CD4-positive, alpha-beta T cell treated with Interferon gamma for 1 hour (primary cell): Measurements from ENCODE around the gene CROT.

Experiments used
- DNase-seq: peaks from one replicate; pipeline ENCODE4 v3.0.0-alpha.2; 2020

CROT gene

DNA sequence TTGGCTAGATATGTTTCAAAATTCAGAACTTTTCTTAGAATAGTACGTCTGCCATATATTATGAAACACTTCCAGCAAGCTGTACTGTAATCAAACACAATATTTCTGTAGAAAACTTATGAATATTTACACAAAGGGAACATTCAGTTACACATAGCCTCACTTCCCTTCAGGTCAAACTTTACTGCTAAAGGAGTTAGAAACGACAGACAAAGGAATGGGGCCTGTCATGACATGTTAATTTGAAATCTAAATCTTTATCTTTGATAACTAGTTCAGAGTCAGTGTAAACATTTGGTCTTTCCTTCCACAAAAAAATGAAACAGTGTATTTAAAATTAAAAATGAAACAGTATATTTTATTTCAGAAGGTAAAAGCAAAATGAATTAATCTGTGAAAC is 1.0 kb upstream of the CROT start:
- no peak for DNase-seq

GRCh38 chr7:87345962-87346371 is 503 bp downstream of the CROT start:
- no peak for DNase-seq

- DNase-seq = no peak
Measured at GRCh38 chr7:87347207-87347606, 1.7 kb downstream of the CROT start.

DNA sequence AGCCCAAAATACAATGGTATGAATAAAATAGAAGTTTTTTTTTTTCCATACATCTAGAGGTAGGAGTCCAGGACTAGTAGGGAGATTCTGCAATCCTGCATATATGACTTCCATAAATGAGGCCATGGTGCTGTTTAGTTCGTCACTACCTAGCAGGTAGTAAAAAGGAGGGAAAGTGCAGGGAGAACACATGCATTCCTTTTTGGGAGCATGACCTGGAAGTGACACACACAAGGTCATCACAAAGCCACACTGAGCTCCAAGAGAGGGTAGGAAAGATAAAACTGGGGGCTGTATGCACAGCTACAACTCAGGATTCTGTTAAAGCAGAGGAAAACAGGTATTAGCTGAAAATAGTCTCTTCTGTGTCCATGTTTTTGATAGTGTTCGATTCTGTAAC is 2.2 kb downstream of the CROT start:
- DNase-seq = no peak

- DNase-seq = no peak
Measured at GRCh38 chr7:87354749-87355148, 9.3 kb downstream of the CROT start.

DNA sequence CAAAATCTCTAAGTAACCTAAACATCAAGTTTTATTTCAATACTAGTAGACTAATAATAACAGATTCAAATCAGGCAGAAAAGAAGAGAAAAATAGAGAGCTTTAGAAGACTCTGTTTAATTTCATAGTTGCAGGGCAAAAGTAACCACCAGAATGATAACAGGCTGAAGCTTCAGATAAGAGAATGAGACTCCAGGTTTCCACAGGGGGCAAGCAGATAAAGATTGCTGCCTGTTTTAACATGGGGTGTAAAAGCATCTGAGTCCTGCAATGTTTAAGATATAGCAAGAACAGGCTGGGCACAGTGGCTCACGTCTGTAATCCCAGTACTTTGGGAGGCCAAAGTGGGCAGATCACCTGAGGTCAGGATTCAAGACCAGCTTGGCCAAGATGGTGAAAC is 11.0 kb downstream of the CROT start:
- DNase-seq = no peak

- DNase-seq = no peak
Measured at GRCh38 chr7:87359366-87359765, 13.9 kb downstream of the CROT start.

DNA sequence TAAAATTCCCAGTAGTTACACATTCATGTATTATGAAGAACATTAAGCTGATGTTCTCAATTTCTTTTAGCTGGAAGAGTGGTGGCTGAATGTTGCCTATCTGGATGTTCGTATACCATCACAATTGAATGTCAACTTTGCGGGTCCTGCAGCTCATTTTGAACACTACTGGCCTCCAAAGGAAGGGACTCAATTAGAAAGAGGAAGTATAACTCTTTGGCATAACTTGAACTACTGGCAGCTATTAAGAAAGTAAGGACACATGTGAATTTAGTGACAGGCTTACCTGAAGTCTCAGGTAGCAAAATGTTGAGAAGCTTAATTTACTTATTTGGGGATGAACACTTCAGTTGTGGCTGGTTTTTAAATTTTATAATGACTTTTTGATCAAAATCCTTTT is 15.9 kb downstream of the CROT start:
- no peak for DNase-seq

DNA sequence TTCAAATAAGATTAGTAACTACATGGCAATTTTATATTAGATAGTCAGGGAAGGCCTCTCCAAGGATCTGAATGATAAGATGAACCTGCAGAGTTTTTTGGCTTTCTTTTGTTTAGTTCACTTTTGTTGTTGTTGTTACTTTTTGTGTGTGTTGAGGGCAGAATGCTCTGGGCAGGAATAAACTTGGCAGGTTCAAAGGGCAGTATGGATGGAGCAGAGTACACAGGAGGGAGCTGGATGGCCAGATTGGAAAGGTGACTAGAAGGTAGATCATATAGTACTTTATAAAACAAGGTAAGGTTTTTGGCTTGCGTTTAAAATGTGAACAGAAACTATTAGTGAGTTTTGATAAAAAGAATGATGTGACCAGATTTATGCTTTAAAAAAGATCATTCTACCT is 17.9 kb downstream of the CROT start:
- DNase-seq = no peak

- DNase-seq = no peak
Measured at GRCh38 chr7:87364246-87364645, 18.8 kb downstream of the CROT start.

DNA sequence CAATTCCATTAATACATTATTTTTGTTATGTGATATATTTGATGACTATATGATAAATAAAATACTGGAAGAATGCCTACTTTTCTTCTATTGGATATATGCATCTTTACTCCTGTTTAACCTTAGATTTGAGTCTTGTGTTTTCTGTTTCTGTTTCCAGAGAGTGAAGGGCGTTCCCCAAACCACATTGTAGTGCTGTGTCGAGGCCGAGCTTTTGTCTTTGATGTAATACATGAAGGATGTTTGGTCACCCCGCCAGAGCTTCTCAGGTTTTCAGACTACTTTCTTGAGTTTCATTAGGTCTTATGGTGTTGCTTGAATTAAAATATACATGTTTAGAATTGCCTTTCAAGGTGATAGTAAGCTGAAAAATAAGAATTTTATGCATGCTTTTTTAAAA is 23.8 kb downstream of the CROT start:
- no peak for DNase-seq

DNA sequence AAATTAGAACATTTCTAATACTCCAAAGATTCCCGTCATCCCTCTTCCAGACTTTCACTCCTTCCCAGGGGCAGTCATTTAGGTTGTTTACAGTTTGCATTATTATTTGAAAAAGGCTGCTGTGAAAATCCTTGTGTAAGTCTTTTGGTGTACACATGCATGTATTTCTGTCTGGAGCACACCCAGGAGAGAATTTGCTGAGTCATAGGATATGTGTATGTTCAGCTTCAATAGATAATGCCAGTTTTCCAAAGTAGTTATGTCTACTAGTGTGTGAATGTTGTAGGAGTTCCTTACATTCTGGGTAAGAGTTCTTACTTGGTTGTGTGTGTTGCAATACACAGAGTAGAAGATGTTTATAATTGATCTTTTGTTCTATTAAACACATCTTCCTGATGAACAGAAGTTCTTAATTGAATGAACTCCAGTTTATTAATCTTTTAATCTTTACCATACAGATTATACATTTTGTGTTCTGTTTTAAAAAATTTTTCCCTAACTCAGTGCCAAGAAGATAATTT is 25.3 kb downstream of the CROT start:
- DNase-seq = no peak

DNA sequence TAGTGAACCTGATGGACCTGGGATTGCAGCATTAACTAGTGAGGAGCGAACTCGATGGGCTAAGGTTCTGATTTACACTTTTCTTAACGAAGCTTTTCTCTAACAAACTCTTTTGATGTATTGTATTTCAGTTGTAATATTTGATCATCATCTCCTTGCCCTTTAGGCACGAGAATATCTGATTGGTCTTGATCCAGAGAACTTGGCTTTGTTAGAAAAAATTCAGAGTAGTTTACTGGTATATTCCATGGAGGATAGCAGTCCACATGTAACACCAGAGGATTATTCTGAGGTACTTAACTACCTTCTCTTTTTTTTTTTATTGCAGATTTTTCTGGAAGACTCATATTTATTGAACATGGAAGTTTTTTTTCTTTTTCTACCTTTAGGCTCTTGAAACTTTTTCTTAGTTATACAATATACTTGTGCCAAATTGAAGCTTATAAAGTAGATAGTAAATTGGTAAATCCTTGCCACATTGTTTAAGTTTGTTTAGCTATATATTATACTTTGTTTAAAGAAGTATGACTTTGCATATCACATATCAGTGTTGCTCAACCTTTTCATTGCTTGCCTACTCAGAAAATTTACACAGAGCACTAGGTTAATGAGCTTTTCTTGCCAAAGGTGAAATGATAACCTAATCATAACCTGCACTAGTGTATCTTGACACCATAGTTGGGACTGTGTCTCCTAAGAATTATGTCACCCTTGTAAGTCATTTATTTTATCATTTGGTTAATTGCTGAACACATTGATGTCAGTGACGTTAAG is 30.4 kb downstream of the CROT start:
- no peak for DNase-seq

DNA sequence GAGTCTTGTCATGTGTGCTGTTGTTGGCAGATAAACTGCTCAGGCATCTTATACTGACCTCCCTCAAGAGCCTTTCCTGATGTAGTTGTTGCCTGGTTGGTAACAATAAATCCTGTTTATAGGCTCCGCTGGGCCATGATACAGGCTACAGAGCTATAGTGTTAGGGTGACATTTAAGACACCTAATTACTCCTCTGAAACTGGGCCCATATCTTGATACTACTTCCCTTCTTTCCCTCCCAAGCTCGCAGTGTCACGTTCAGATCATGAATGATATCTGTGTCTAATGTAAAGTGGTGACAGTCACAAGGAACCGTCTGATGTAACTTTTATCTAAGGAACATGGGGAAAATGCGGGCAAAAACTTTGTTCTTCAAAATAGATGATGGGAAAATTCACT is 35.4 kb downstream of the CROT start:
- no peak for DNase-seq

DNA sequence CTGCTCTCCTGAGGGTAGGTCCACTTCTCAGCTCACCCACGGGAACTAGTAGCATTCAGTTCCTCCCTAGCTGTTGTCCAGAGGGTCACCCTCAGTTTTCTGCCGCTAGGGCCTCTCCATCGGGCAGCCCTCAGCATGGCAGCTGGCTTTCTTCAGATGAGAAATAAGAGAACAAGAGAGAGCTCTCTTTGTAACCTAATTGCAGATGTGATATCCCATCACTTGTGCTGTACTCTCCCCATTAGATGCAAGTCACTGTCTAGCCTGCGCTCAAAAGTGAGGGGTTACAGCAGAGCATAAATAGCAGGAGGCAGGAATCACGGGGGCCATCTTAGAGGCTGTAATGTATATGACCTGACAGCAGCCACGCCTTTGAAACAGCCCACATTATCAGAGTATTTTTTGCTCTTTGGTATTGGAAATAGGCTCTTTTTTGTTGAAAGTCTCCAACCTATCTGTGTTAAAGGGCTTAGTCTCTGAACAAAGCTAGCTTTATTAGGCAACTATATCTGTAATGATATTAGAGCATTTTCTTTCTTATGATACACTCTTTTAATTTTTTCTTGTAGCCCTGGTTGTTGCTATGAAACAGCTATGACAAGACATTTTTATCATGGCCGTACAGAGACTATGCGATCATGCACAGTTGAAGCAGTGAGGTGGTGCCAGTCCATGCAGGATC is 45.7 kb downstream of the CROT start:
- no peak for DNase-seq

- DNase-seq = no peak
Measured at GRCh38 chr7:87395442-87396020, 50.1 kb downstream of the CROT start.

GRCh38 chr7:87398446-87398845 is 53.0 kb downstream of the CROT start:
- DNase-seq = no peak

DNA sequence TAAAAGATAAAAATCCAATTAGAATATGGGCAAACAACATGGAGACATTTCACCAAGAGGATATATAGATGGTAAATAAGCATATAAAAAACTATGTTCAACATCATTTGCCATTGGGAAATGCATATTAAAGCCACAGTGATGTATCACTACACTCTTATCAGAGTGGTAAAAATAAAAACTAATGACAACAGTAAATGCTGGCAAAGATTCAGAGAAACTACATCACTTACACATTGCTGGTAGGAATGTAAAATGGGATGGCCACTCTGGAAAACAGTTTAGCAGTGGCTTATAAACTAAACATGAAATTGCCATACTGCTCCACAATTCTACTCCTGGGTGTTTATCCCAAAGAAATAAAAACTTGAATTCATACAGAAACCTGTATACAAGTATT is 59.2 kb downstream of the CROT start:
- no peak for DNase-seq

DNA sequence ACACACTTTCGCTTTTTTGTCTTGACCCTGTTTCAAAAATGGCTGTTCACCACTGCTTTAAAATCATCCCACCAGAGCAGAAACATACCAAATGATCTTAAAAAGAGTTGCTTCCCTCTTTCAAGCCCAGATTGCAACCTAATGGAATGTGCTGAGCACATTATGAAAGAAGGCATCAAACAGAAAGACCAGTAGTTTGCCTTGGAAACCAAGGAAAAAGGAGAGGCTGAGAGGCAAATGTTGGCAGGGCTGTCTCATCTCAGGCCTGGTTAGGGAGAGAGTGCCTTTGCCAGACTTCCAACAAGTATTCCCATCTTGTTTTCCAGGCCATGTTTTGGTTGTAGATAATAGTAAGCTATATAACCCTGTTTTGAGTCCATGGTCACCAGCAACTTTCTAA is 65.7 kb downstream of the CROT start:
- DNase-seq = no peak

DNA sequence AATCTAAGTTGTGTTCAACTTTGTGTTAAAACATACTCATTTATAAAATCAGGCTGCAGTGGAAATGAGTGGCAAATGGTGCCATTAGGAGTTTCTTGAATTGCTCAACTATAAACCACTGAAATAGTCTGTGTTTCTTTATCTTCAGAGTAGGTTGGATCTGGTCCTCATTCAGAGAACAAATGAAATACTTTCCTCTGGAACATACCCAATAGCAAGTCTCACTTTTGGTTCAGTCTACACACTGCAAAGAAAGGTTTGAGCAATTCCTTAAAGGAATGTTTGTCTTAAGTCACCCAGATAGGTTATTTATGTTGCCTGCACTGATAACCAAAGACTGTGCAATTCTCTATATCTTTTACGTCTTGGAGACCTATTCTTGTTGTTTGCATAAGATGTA is 67.6 kb downstream of the CROT start:
- no peak for DNase-seq

- no peak for DNase-seq
Measured at GRCh38 chr7:87413951-87414793, 68.7 kb downstream of the CROT start.

GRCh38 chr7:87414794-87415188 is 69.3 kb downstream of the CROT start:
- no peak for DNase-seq
